Thoracic aorta (tissue), 2 donors: Measurements from ENCODE around the gene PARP14. TPM values are rescaled to one million over a fixed set of nuclear protein-coding genes. Genes with fewer than 3 reads are reported as not detected.

ENCODE experiments used
- ATAC-seq: fragments of 150-250 bp; one replicate; pipeline ENCODE4 v1.8.0; 2017; ENCODE audit warnings: low read depth; ENCODE audit not compliant: insufficient number of reproducible peaks, low FRiP score
- DNase-seq: peaks from one replicate; pipeline ENCODE4 v3.0.0-alpha.2; 2020; ENCODE audit warnings: low spot score
- H3K27ac ChIP-seq, 2 donors: fragments of 200-600 bp; sonication (generic); 1 replicate in 1 of 2; 2 replicates in 1 of 2; pipeline ENCODE4 v1.5.1; 2016; ENCODE audit warnings: mild to moderate bottlenecking in 2 of 2, moderate library complexity in 2 of 2
- H3K27me3 ChIP-seq: fragments of 200-600 bp; sonication (generic); replicated peaks from 2 replicates; pipeline ENCODE4 v1.6.0; 2016; ENCODE audit warnings: mild to moderate bottlenecking; ENCODE audit not compliant: insufficient read depth
- H3K36me3 ChIP-seq: fragments of 200-600 bp; sonication (generic); one replicate; pipeline ENCODE4 v1.5.1; 2016
- H3K4me1 ChIP-seq, 2 donors: fragments of 200-600 bp; sonication (generic); 1 replicate in 1 of 2; 2 replicates in 1 of 2; pipeline versions ENCODE4 v1.5.1 to v1.6.0; 2016; ENCODE audit warnings: low read depth in 2 of 2, mild to moderate bottlenecking in 1 of 2; ENCODE audit not compliant: control insufficient read depth in 1 of 2
- H3K4me3 ChIP-seq: fragments of 200-600 bp; sonication (generic); 2 replicates; pipeline ENCODE4 v1.5.1; 2016; ENCODE audit warnings: mild to moderate bottlenecking
- H3K9me3 ChIP-seq: fragments of 200-600 bp; sonication (generic); 2 replicates; pipeline ENCODE4 v1.5.1; 2016
- total RNA-seq, 2 donors: library from RNA; depleted of rRNA; stranded (reverse); fragments of >200 nt; gene quantifications; one replicate each; pipeline versions ENCODE4 v1.1.0 to v1.2.3, GENCODE V29; 2016
- TF ChIP-seq, protein P1 (sequence below): fragments of 200-600 bp; sonication (generic); IDR thresholded peaks from one replicate; pipeline ENCODE4 v1.5.1; 2019; ENCODE audit warnings: antibody characterized with exemption

PARP14 gene
- total RNA-seq, 2 donors from 2014 or later = 57.1 to 74.1 TPM

DNA sequence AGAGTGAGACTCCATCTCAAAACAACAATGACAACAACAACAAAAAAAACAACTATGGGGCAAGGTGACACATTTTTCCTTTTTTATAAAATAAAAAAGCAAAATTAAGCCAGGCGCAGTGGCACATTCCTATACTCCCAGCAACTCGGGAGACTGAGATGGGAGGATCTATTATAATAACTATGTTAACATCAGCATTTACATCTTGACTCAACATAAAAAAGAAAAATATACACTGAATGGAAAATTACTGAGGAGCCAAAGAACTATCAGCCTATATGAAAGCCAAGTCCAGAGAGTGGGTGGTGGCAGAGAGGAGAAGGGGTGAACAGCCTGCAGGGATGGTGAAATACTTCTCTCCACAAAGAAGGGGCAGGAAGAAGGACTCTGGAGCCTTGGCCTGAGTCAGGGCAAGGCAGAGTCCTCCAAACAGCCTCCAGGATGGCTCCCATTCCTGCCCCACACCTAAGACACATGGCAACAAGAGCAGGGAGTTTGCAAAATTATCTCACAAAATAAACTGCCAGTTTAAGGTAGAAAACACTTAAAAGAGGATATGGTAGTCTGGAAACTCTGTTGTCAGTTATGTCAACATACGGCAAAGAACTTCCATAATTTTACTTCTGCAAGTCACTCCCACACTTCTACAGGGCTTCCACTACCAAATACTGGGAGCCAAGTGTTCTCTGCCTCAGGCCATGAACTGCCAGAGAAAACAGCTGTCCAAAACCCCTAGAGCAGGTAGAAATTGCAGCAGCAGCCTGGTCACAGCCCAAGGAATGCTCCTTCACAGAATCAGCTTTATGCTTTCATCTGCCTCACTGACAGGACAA lies 87.1 kb downstream of the PARP14 start:
- no peak for DNase-seq
- TF ChIP-seq, protein P1, sequence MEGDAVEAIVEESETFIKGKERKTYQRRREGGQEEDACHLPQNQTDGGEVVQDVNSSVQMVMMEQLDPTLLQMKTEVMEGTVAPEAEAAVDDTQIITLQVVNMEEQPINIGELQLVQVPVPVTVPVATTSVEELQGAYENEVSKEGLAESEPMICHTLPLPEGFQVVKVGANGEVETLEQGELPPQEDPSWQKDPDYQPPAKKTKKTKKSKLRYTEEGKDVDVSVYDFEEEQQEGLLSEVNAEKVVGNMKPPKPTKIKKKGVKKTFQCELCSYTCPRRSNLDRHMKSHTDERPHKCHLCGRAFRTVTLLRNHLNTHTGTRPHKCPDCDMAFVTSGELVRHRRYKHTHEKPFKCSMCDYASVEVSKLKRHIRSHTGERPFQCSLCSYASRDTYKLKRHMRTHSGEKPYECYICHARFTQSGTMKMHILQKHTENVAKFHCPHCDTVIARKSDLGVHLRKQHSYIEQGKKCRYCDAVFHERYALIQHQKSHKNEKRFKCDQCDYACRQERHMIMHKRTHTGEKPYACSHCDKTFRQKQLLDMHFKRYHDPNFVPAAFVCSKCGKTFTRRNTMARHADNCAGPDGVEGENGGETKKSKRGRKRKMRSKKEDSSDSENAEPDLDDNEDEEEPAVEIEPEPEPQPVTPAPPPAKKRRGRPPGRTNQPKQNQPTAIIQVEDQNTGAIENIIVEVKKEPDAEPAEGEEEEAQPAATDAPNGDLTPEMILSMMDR = no peak
- no peak for ATAC-seq
- Histone ChIP-seq H3K9me3 (no peaks in the 10 kb centered on the region), H3K4me1 (no peaks in the 10 kb centered on the region), H3K4me3 (no peak overlapping the region), H3K36me3 (peaks cover 9% of the 10 kb centered on the region), H3K27ac (peak overlapping the region in 1 of 2 donors; percentile 46), H3K27me3 (no peaks in the 10 kb centered on the region)

DNA sequence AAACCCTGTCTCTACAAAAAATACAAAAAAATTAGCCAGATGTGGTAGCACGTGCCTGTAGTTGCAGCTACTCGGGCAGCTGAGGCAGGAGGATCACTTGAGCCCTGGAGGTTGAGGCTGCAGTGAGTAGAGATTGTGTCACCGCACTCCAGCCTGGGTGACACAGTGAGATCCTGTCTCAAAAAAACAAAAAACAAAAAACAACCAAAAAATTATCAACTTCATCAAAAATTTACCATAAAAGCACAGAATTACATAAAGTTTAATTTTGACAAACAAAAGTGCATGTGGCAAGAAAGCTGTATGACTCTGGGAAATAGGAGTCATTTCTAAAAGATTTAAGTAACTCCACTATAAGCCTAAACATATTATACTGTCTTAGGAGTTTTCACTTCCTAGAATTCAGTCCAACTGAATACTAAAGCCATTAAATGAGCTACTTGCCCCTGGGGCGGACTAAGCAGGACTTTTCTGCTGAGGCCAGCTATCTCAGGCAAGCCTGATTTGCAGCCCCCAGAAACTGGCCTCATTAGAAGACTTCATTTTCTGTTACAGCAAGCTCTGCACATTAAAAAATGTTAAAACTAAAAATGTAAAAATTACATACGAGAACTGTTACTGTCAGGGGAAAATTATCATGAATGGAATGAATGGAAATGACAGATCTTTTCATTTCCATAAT lies 90.0 kb downstream of the PARP14 start:
- Histone ChIP-seq H3K27ac (no peak overlapping the region), H3K9me3 (no peaks in the 10 kb centered on the region), H3K4me3 (no peak overlapping the region), H3K36me3 (peaks cover 9% of the 10 kb centered on the region), H3K27me3 (no peaks in the 10 kb centered on the region), H3K4me1 (no peaks in the 10 kb centered on the region)
- ATAC-seq (no peak), DNase-seq (no peak)
- TF ChIP-seq, protein P1 = no peak

DNA sequence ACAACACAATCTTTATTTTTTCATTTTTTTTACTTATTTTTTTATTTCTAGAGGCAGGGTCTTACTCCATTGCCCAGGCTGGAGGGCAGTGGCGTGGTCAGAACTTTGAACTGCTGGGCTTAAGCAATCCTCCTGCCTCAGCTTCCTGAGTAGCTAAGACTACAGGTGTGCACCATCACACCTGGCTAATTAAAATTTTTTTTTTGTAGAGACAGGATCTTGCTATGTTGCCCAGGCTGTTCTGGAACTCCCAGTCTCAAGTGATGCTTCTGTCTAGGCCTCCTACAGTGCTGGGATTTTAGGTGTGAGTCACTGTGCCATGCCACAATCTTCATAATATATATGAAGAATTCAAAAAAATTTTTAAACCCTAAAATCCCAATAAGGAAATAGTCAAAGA lies 92.2 kb downstream of the PARP14 start:
- Histone ChIP-seq H3K9me3 (no peaks in the 10 kb centered on the region), H3K27me3 (no peaks in the 10 kb centered on the region), H3K4me1 (peaks cover 0 to 3% of the 10 kb centered on the region in 2 donors), H3K36me3 (peaks cover 6% of the 10 kb centered on the region), H3K27ac (no peak overlapping the region), H3K4me3 (no peak overlapping the region)
- DNase-seq (no peak), ATAC-seq (no peak)
- TF ChIP-seq, protein P1 = no peak

DNA sequence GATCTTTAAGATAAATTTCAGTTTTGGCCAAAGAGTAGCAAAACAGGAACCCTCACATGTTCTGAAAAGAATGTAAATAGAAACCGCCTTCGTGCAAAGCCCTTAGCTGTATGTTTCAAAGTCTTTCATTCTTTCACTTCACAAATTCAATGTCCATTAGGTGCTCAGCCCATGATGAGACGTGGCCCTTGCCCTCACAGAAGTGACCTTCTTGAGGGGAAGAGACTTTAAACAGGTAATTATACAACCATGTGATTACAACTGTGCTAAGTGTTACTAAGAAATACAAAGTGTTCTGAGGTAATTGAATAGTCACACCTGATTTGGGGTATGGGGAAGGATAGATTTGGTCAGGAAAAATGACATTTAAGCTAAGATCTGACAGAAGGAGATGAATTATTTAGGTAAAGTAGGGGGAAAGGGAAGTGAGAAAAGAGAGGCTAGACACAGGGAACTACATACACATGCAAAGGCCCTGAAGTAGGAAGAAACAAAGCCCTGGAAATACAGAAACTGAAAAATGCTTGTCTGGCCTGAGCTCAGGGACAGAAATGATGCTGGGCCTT lies 93.4 kb downstream of the PARP14 start:
- ATAC-seq (no peak), DNase-seq (no peak)
- TF ChIP-seq, protein P1 = no peak
- Histone ChIP-seq H3K27ac (no peak overlapping the region), H3K27me3 (no peaks in the 10 kb centered on the region), H3K9me3 (no peaks in the 10 kb centered on the region), H3K36me3 (no peaks in the 10 kb centered on the region), H3K4me3 (no peak overlapping the region), H3K4me1 (peaks cover 0 to 3% of the 10 kb centered on the region in 2 donors)

DNA sequence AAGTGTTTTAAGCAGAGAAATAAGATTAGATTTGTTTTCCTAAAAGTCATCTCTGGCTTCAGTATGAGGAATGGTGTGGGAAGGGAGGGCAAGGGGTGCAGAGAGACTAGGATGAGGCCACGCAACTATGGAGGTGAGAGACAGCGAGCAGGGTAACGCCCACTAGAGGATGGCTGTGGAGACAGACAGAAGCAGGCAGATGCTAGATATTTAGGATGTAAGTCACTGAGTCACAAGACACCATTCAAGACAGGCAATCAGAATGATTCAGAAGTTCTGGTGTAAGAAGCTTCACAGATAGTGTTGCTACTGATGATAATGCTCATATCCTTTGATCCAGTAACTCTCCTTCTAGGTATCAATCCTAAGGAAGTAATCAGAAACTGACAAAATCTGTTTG lies 93.9 kb downstream of the PARP14 start:
- no peak for DNase-seq
- H3K36me3 ChIP-seq = no peaks in the 10 kb centered on the region
- no peak overlapping the region for H3K27ac ChIP-seq
- peaks cover 0 to 3% of the 10 kb centered on the region in 2 donors for H3K4me1 ChIP-seq
- no peaks in the 10 kb centered on the region for H3K27me3 ChIP-seq
- ATAC-seq = no peak
- H3K4me3 ChIP-seq = no peak overlapping the region
- TF ChIP-seq, protein P1 = no peak
- H3K9me3 ChIP-seq = no peaks in the 10 kb centered on the region
